SH-SY5Y (cell line): ENCODE results near the gene SCG5.

Experiments
- GATA2 ChIP-seq: IDR thresholded peaks from 2 replicates; pipeline ENCODE4 v1.6.1; 2011; ENCODE audit warnings: mild to moderate bottlenecking, low read depth, low read length
- GATA3 ChIP-seq: IDR thresholded peaks from 2 replicates; pipeline ENCODE4 v1.6.1; 2011; ENCODE audit warnings: low read depth, mild to moderate bottlenecking, low read length, moderate library complexity

SCG5 gene

DNA sequence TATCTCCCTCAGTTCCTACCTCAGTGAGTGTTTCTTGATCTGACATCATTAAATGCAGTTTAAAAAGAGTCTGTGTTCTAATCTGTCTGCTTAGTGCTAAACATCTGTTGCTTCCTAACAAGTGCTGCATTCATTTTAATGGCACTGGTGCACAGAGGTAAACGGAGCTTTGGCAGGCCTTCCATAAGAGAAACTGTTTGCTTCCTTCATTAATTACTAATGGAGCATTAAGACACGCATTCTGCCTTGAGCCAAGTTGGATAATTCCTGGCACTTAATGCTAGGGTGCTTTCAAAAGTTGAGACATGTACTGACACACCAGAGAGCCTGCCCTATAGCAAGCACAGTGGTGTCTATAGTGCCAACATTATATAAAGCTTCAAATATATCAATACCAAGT, 34.7 kb downstream of the SCG5 start:
- TF ChIP-seq GATA2 (no peak), GATA3 (no peak)

DNA sequence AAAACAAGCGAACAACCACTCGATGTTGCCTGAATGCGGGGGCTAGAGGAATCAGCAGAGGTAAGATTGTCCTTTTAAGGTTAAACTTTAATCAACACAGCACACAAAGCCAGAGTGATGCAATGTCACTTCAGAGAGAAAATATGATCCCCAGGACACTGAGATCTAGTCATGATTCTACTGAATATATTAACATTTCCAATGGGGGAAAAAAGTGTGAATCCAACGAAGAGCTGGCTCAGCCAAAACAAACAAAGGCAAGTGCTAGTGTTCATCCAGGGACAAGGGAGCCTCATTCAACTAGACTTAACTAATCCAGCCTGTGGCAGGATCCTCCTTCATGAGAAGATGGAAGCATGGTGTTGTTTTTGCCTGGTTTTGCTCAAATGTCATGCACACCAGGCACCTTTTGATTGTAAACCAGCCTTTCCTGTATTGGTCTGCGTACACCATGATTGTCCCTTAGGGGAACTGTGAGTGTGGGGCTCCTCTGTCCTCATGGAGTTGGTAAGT, 35.8 kb downstream of the SCG5 start:
- TF ChIP-seq GATA3: no peak
- TF ChIP-seq GATA2: no peak

DNA sequence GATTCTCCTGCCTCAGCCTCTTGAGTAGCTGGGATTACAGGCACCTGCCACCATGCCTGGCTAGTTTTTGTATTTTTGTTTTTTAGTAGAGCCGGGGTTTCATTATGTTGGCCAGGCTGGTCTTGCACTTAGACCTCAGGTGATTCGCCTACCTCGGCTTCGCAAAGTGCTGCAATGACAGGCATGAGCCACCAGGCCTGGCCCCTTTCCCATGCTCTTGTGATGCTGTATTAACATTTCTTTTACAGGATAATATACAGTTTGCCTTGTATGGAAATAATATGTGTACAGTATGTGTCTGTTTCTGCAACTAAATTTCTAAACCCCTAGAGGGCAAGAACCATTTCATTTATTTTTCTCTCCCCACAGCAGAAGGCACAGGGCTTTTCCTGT, 37.8 kb downstream of the SCG5 start:
- TF ChIP-seq GATA3 (no peak), GATA2 (no peak)

DNA sequence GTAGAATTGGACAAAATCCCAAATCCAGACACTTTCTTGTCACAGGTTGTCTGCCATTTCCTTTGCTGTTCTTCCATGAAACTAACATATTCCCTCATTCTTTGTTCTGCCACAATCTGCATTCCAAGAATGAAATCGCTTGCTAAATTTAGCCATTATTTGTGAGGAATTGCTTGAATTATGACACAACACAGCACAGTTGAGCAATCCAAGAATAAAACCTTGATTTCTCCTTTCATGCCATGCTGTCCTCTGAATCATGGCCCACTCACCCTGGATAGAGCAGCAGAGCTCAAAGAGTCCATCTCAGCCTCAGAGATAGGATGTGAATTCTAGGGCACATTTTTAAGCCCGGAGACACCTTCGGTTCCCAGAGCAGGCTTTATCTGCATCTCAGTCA, 41.1 kb downstream of the SCG5 start:
- TF ChIP-seq GATA2 (no peak), GATA3 (no peak)

DNA sequence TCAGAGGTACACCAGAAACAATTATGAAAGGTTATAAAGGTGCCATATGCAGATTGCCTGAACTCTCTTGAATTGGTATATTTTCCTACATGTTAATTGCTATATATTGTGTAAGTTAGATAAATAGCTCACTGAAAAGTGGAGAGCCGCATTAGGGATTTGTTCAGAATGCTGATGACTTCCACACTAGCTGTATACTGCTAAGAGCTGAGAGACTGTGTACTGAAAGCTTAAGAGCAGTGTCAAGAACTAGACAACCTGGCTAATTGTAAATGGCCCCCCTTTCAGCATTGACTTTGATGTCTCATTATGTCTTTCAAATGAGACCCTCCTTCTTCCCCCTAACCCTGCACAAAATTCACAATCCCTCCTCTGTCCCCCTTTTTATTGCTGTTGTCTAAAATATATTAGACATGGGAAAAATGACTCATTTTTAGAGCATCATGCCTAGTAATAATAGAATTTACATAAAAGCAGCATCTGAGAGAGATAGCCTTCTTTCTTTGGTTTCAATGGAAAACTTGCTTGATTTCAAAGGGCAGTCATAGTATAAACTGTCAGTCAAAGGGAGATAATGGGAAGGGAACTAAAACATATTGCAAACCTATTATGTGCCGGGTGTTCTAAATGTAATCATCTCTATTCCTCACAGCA, 41.6 kb downstream of the SCG5 start:
- TF ChIP-seq GATA2 (no peak), GATA3 (no peak)

DNA sequence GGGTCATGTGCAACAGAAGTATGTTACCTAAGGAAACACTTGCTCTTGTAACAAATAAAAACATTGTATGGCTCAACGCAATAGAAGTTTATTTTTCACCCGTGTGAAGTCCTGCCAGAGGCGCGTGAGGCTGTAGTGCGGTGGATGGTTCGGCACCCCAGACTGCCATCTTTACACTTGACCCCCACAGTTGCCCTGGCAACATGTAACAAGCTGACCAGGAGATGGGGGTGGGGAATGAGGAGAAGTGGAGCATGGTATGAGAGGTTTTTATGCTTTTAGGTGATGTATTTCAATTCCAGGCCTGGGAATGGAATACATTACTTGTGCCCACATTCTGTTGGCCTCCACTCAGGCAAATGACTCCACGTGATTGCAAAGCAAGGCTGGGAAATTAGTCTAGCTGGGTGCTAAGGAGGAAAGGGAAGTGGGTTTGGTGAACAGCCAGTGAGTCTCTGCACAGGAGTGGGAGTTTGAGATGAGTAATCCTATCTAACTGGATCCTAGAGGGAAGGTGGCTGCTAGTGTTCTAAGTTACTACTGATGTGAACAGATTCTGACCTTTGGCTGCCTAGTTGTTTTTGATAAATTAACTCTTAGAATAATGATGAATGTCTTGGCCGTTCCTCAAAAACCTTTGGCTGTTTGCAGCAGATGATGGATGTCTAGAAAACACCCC, 42.5 kb downstream of the SCG5 start:
- TF ChIP-seq GATA3 (no peak), GATA2 (no peak)

DNA sequence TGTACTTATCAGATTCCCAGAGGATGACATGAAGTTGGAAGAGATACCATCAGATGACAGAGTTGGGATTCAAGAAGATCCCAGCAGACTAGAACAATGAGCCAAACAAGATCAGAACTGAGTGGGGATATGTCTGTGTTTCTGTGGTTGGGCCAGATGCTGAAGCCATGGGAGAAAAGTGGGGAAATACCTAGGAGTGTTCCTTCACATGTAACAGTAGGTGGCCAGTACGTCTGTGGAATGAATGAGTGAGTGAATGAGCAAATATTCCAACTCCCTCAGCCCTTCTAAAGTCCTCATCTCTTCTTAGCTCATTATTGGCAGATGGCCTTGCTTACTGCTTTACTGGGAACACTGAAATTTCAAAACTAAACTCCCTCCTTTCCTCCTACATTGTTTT, 44.1 kb downstream of the SCG5 start:
- no peak for TF ChIP-seq GATA2
- no peak for TF ChIP-seq GATA3

DNA sequence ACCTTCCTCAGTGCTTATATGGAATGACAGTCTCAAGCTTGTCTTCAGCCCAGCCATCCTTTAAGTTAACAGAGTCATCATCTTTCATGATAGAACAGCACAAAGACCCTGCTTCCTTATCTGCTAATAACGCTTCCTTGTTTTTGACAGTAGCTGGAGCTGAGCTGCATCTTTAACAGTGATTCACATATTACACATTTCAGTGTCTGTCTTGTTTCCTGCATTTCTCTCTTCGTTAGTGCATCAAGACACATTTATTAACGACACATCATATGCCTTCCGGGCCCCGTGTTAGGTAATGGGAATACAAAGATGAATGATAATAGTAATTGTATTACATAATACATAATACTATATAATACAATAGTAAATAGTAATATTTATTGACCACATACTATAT, 46.0 kb downstream of the SCG5 start:
- TF ChIP-seq GATA3 (no peak), GATA2 (no peak)

DNA sequence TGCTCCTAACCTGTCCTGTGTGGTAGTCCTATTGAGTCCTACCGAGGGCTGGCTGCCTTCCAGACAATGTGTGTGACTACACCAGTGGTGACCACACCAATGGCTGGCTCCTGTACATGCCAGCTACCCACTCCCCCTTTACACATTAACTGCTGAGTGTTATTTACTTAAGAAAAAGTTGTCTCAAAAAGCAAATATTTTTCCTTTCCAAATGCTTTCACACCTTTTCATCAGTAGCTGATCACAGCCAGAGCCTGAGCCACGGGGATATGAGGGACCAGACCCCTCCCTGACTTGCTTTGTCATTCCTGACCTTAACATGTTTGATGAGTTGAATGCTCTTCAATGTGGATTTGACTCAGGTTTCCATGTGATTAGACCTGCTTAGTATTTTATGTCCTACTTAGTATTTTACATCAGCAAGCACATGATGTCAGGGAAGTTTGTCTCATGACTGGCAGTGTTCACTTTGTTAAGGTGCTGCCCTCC, 46.7 kb downstream of the SCG5 start:
- no peak for TF ChIP-seq GATA2
- TF ChIP-seq GATA3: no peak

DNA sequence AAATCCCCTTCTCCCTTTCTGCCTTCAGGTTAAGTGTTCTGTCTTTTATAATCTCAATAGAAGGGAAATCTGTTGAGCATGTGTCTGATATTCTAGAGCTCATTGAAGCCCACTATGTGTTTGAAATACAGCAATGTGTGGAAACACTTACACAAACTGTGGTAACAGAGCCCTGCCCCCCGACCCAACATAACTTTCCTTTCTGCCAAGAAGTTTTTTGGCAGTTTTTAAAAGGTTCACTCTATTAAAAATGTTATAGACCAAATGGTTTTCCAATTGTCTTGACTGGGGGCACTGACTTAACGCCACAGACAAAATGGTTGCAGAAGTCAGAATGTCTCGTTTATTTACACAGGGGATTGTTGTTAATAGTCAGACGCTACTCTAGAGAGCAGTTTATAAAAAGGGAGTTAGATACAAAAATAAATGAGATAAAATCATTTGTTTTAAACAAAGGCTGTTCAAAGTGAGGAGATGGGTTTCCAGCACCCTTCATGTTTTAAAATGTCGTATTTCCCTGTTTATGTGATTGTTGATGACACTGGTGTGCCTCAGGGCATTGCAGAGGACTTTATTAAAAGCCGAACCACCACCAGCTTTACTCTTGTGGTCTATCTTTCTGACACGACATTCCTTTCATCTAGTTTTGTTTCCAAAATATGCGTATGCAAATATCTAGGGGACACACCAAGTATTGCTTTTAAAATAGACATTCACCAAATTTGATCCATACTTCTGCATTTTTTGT, 49.6 kb downstream of the SCG5 start:
- no peak for TF ChIP-seq GATA3
- no peak for TF ChIP-seq GATA2

DNA sequence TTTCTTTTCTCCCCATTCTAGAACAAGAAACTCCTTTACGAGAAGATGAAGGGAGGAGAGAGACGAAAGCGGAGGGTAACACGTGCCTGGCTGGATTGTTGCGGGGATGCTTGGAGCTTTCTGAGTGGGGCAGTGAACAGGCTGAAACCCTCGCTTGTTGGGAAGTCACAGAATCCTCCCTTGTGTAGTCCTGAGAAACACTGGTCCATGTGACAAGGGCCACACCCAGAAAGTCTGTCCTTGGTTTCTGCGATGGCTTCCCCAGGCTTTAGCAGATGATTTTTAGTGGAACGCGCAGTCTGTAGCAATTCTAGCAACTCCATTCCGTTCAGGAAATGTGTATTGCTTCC, 50.2 kb downstream of the SCG5 start:
- TF ChIP-seq GATA3: no peak
- no peak for TF ChIP-seq GATA2

DNA sequence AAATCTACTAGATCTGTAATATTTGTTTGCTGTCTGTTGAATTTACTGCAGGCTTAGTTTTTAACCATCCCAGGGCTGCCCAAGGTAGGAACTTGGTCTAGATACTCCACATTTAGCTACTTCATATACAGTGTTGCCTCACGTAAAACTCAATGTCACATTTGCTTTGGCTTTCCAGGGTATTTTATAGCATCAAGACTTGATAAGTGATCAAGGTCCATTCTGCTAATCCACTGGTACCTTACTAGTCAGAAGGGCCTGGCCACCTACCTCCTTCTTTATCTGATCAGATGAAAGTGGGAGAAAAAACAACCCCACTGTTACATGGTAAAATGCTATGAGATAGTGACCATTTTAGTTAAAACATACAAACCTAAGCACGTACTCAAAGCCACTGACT, 50.8 kb downstream of the SCG5 start:
- TF ChIP-seq GATA3: no peak
- no peak for TF ChIP-seq GATA2

DNA sequence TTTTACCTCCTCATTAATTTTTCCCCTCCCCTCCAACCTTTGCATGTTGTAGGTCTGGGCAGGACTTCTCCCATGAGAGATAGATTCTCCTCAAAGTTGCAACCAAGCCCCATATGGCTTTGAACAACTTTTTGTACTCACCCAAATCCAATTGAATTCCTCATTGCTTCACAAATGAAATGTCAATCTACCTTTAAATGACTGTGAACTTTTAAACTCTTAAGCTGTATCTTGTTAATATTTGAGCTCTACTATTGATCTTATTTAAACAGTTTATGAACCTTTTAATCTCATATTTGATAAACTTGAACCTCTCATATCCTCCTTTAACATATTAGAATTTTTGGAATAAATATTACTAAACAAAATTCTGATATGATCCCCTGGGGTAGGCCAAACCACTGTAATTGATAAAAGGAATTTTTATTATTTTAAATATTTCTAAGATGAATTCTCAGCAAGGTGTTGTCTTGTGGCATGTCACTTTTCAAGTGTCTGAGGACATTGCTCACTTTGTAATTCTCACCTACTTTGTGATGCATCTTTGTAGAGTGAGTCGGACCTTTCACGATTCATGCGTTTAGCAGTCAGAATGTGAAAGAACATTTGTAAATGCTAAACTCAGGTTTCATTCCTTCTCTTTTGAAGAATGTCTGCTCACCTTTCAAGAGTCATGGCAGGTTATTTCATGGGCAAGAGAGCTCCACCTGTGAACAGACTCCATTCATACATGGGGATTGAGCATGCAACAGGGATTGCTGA, 52.9 kb downstream of the SCG5 start:
- TF ChIP-seq GATA2 (no peak), GATA3 (no peak)

DNA sequence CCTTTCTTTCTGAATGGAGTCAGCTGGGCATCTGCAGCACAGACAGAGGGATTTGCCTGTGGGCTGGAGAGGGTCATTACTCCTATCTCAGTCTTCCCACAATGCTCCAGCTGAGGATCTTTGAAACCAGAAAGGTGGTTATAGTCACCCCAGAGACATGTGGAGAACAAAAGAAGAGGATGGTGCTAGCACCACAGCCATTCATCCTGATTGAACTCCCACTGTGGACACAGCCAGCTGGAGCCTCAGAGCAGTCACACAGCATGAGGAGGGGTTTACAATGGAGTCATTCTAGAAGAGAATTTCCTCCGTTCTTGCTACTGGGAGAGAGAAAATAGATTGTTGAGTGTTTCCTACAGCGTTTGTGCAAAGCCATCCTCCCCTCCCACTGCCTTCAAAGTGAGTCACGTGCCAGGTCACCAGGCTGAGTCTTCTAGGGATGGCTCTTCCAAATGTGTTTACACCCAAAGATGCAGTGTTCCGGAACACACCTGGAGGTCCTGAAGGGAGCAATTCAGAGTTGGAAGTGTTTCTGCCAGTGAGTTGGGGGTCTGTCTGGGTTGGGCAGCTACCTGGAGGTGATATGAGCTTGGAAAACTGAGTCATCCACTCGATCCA, 57.4 kb downstream of the SCG5 start:
- TF ChIP-seq GATA2: no peak
- no peak for TF ChIP-seq GATA3
